Naive thymus-derived CD8-positive, alpha-beta T cell (primary cell): Measurements from ENCODE around the gene E2F4. TPM values are rescaled to one million over a fixed set of nuclear protein-coding genes. Genes with fewer than 3 reads are reported as not detected.

ENCODE experiments used
- ATAC-seq, 2 donors: fragments of 150-1000 bp; cut with Tn5 transposase in 1 of 2; sonication (Bioruptor Pico), chemical (Tn5 transposase) in 1 of 2; 1 replicate in 1 of 2; 2 replicates in 1 of 2; pipeline ENCODE4 v1.10.0; 2021; ENCODE audit warnings: mild to moderate bottlenecking in 2 of 2, moderate library complexity in 2 of 2
- POLR2A ChIA-PET: fragments of 350-600 bp; sonication (Branson Sonifier 250); formaldehyde crosslinking; loops from one replicate; lab custom pipeline; 2021; ENCODE audit warnings: antibody characterized with exemption; lab: Charles Lee
- DNase-seq, 10 donors: peaks; one replicate each; pipeline versions ENCODE4 v3.0.0 to v3.0.0-alpha.2; 2020 to 2022
- H3K27ac Mint-ChIP-seq, 10 donors: one replicate each; pipeline ENCODE4 v1.8.0; 2020 to 2022; ENCODE audit warnings: mild to moderate bottlenecking in 10 of 10, mixed read lengths in 10 of 10, moderate library complexity in 4 of 10, inconsistent platforms in 1 of 10
- H3K27me3 Mint-ChIP-seq, 5 donors: one replicate each; pipeline ENCODE4 v1.8.0; 2021 to 2022; ENCODE audit warnings: mixed read lengths in 5 of 5
- H3K36me3 Mint-ChIP-seq, 3 donors: one replicate each; pipeline ENCODE4 v1.8.0; 2020 to 2022; ENCODE audit warnings: mixed read lengths in 3 of 3, mild to moderate bottlenecking in 2 of 3, inconsistent platforms in 1 of 3
- H3K4me1 Mint-ChIP-seq, 4 donors: one replicate each; pipeline ENCODE4 v1.8.0; 2021 to 2022; ENCODE audit warnings: mixed read lengths in 4 of 4
- H3K4me3 Mint-ChIP-seq, 10 donors: one replicate each; pipeline ENCODE4 v1.8.0; 2020 to 2022; ENCODE audit warnings: mild to moderate bottlenecking in 10 of 10, mixed read lengths in 10 of 10, moderate library complexity in 6 of 10, inconsistent platforms in 1 of 10
- H3K9me3 Mint-ChIP-seq, 9 donors: one replicate each; pipeline ENCODE4 v1.8.0; 2020 to 2022; ENCODE audit warnings: mixed read lengths in 9 of 9, mild to moderate bottlenecking in 3 of 9, inconsistent platforms in 1 of 9, moderate library complexity in 1 of 9
- polyA plus RNA-seq, 3 donors: library from polyadenylated mRNA; unstranded; fragments of 300-500 nt; fragmentation: Illumina TruSeq; gene quantifications; one replicate each; pipeline ENCODE4 v1.2.3, GENCODE V29; 2021
- total RNA-seq, 8 experiments: library from RNA in 2 of 8; stranded (reverse) in 2 of 8; gene quantifications; one replicate each; pipeline ENCODE4 v1.2.3 and lab custom pipeline; 2021 to 2026

Gene E2F4
- total and polyA plus RNA-seq, 5 experiments from 2014 or later: 40.7 to 87.1 (median 67.8) TPM

DNA sequence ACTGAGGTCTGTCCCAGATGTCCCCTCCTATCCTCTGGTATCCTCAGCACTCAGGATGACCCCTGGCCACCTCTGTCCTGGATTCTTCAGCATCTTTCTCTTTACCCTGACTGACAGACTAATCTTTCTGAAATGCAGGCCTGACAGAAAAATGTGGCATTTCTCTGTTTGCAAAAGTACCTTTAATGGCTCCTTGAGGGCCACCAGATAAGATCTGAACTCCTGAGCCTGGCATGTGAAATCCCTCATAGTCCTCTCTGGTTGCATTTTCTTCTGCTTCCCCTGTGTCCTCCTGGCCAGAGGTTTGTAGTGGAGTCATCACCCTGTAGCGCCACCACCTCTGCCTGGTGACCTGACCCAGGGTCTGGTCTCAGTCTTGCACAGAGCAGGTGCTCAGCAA is 4.9 kb downstream of the E2F4 start:
- peaks cover 18 to 56% (median 39%) of the 10 kb centered on the region in 4 donors for H3K4me1 Mint-ChIP-seq
- peak overlapping the region in 3 of 10 donors; percentile 25 to 56 (median 39) for H3K4me3 Mint-ChIP-seq
- H3K27me3 Mint-ChIP-seq: no peaks in the 10 kb centered on the region
- H3K36me3 Mint-ChIP-seq: peaks cover 0 to 58% (median 8%) of the 10 kb centered on the region in 3 donors
- H3K27ac Mint-ChIP-seq: peak overlapping the region in 5 of 10 donors; percentile 6 to 90 (median 44)
- H3K9me3 Mint-ChIP-seq: no peaks in the 10 kb centered on the region
- no peak for ATAC-seq
- POLR2A ChIA-PET: interaction anchor here (0.8 to 1.6 kb wide), 3 partner anchors 9 to 51 kb away, joined by 3 to 5 read pairs (median 3); partner anchors contain the start of genes FHOD1 and TMEM208
- DNase-seq: no peak

DNA sequence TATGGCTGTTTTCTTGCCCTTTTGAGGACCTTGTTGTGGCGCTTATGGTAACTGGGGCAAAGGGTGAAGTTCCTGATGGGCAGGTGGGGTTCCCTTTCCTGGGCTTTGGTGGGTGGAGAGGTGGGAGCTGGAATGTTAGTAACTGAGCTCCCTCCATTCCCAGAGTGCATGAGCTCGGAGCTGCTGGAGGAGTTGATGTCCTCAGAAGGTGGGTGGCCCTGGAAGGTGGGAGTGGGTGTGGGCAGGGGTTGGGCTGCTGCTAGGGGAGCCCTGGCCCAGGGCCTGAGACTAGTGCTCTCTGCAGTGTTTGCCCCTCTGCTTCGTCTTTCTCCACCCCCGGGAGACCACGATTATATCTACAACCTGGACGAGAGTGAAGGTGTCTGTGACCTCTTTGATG is 5.7 kb downstream of the E2F4 start:
- Mint-ChIP-seq H3K36me3 (peaks cover 0 to 58% (median 8%) of the 10 kb centered on the region in 3 donors), H3K4me3 (no peak overlapping the region), H3K27me3 (no peaks in the 10 kb centered on the region), H3K4me1 (peaks cover 16 to 49% (median 34%) of the 10 kb centered on the region in 4 donors), H3K9me3 (no peaks in the 10 kb centered on the region), H3K27ac (peak overlapping the region in 4 of 10 donors; percentile 13 to 46 (median 29))
- POLR2A ChIA-PET: interaction anchor here (1.3 to 1.6 kb wide), 3 partner anchors 8 to 29 kb away, joined by 3 to 6 read pairs (median 5); partner anchors contain the start of gene TMEM208
- no peak for ATAC-seq
- DNase-seq: no peak

DNA sequence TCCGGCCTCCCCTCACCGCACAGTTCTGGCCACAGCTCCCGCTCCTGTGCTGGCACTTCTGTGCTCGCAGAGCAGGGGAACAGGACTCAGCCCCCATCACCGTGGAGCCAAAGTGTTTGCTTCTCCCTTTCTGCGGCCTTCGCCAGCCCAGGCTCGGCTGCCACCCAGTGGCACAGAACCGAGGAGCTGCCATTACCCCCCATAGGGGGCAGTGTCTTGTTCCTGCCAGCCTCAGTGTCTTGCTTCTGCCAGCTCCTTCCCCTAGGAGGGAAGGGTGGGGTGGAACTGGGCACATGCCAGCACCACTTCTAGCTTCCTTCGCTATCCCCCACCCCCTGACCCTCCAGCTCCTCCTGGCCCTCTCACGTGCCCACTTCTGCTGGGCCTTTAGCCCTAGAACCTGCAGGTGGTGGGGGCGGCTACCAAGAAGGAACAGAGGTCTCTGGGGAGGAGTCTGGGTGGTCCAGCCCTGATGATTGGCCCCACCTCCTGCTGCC is 6.3 kb downstream of the E2F4 start:
- POLR2A ChIA-PET: interaction anchor here (1.3 to 1.6 kb wide), 3 partner anchors 8 to 28 kb away, joined by 3 to 6 read pairs (median 5); partner anchors contain the start of gene TMEM208
- H3K36me3 Mint-ChIP-seq: peaks cover 0 to 58% (median 8%) of the 10 kb centered on the region in 3 donors
- DNase-seq: peak in 1 of 10 donors; percentile 19

DNA sequence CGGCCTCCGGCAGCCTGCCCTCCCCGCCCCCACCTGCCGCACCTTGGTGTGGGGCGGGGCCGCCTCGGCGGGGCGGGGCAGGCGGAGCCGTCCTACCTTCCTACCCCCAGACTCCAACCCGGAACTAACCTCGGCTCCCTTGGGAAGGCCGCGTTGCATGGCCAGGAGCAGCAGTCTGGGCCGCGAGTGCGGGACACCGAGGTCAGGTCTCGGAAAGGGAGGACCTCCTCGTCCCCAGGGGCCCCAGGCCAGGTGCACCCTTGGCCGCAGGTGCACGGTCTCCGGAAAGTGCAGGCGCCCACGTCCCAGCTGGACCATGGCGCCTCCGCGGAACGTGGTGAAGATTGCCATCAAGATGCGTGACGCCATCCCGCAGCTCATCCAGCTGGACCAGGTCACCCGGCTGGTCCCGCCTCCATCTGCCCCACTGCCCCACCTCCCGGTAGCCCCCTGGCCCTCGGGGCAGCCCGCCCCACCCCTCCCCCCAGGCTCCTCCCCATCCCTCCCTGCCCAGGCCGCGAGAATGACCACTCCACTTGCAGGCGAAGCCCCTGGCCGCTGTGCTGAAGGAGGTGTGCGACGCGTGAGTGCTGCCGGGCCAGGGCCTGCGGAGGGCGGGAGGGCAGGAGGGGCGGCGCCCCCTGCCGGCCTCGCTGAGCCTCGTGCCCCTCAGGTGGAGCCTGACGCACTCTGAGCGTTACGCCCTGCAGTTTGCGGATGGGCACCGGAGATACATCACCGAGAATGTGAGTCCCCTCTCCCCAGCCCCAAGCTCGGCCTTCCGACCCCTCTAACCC is 7.3 kb downstream of the E2F4 start, which contains the start of gene ELMO3:
Gene ELMO3 (plus strand): TSS at position 121 of the 797 bp plus-strand sequence. CDS start 196 bp downstream, at position 317.
- Mint-ChIP-seq H3K36me3 (peaks cover 0 to 53% (median 8%) of the 10 kb centered on the region in 3 donors), H3K4me3 (no peak within 1 kb of the TSS), H3K27ac (peak within 1 kb of the TSS in 6 of 10 donors; percentile 15 to 66 (median 46)), H3K27me3 (no peaks in the 10 kb centered on the region), H3K4me1 (peaks cover 9 to 34% (median 19%) of the 10 kb centered on the region in 4 donors), H3K9me3 (no peaks in the 10 kb centered on the region)
- DNase-seq (peak in 1 of 10 donors; percentile 63), ATAC-seq (no peak)
- POLR2A ChIA-PET: no interaction called here

More for the DNA sequence above, 6.3 kb downstream of the E2F4 start:
- Mint-ChIP-seq H3K4me3 (no peak overlapping the region), H3K4me1 (peaks cover 14 to 43% (median 28%) of the 10 kb centered on the region in 4 donors), H3K27me3 (no peaks in the 10 kb centered on the region), H3K9me3 (no peaks in the 10 kb centered on the region), H3K27ac (peak overlapping the region in 5 of 10 donors; percentile 29 to 66 (median 48))
- ATAC-seq: peak; percentile 45 to 52

DNA sequence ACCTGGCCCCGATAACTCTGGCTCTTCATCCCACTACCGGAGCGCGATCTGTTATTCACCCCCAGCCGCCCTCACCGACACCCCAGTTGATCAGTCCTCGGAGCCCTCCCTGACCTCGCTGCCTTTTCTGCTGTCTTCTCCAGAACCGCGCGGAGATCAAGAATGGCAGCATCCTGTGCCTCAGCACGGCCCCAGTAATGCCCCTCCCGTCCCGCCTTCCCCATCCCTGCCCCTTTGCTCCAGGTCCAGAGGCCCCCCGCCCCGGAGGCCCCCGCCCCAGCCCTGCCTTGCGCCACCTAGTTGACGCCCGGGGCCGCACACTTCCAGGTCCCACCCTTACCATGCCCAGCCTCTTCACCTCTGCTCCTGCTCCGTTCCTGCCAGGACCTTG is 7.8 kb downstream of the E2F4 start:
- DNase-seq: peak in 1 of 10 donors; percentile 57
- H3K9me3 Mint-ChIP-seq: no peaks in the 10 kb centered on the region
- no peak overlapping the region for H3K4me3 Mint-ChIP-seq
- no peaks in the 10 kb centered on the region for H3K27me3 Mint-ChIP-seq
- peaks cover 0 to 52% (median 8%) of the 10 kb centered on the region in 3 donors for H3K36me3 Mint-ChIP-seq
- POLR2A ChIA-PET: no interaction called here
- H3K4me1 Mint-ChIP-seq: peaks cover 9 to 28% (median 15%) of the 10 kb centered on the region in 4 donors
- no peak for ATAC-seq
- no peak overlapping the region for H3K27ac Mint-ChIP-seq

DNA sequence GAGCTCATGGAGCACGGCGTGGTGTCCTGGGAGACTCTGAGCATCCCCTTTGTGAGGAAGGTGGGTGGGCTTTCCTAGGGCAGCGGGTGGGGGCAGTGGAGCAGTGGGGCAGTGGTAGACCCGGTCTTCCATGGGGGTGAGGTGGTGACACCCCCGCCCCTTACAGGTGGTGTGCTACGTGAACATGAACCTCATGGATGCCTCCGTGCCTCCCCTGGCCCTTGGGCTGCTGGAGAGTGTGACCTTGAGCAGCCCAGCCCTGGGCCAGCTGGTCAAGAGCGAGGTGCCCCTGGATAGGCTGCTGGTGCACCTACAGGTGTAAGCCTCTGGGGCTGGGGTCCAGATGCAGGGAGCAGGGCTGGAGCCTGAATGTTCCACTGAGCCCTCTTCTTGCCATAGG is 8.5 kb downstream of the E2F4 start:
- H3K4me3 Mint-ChIP-seq: no peak overlapping the region
- POLR2A ChIA-PET: no interaction called here
- H3K36me3 Mint-ChIP-seq: peaks cover 0 to 45% (median 8%) of the 10 kb centered on the region in 3 donors
- ATAC-seq (no peak), DNase-seq (no peak)
- no peaks in the 10 kb centered on the region for H3K27me3 Mint-ChIP-seq
- no peaks in the 10 kb centered on the region for H3K9me3 Mint-ChIP-seq
- peaks cover 9 to 25% (median 12%) of the 10 kb centered on the region in 4 donors for H3K4me1 Mint-ChIP-seq
- H3K27ac Mint-ChIP-seq: peak overlapping the region in 1 of 10 donors; percentile 52

DNA sequence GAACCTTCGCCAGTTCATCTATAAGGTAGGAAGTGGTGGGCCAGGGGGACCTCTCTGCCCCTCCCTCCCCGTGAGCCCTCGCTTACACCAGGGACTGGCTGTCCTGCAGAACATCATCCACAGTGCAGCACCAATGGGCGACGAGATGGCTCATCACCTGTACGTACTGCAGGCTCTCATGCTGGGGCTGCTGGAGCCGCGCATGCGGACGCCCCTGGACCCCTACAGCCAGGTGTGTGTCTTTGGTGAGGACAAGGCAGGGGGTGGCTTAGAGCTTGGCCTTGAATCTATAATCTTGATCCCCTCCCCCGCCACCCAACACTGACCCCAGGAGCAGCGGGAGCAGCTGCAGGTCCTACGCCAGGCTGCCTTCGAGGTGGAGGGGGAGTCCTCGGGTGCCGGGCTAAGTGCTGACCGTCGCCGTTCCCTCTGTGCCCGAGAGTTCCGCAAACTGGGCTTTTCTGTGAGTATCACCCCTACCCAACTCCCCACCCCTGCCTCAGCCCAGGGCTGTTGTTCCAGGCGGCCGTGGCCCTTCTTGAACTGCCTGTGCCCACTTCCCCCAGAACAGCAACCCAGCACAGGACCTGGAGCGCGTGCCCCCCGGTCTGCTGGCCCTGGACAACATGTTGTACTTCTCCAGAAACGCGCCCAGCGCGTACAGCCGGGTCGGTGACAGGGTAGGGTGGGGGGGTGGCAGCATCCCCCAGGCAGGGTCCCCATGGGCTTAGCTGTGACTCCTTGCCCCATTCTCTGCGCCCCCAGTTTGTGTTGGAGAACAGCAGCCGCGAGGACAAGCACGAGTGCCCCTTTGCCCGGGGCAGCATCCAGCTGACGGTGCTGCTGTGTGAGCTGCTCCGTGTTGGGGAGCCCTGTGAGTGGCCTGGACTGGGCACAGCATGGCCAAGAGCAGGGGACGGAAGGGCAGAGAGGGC is 9.7 kb downstream of the E2F4 start:
- DNase-seq (no peak), ATAC-seq (no peak)
- no peak overlapping the region for H3K27ac Mint-ChIP-seq
- peaks cover 2 to 13% (median 4%) of the 10 kb centered on the region in 4 donors for H3K4me1 Mint-ChIP-seq
- POLR2A ChIA-PET: interaction anchor here (0.7 to 1.1 kb wide), 3 partner anchors 10 to 1649 kb away, joined by 3 to 4 read pairs (median 3); partner anchors contain the start of gene TMEM208
- no peak overlapping the region for H3K4me3 Mint-ChIP-seq
- H3K27me3 Mint-ChIP-seq: no peaks in the 10 kb centered on the region
- H3K9me3 Mint-ChIP-seq: no peaks in the 10 kb centered on the region
- peaks cover 0 to 35% (median 3%) of the 10 kb centered on the region in 3 donors for H3K36me3 Mint-ChIP-seq

DNA sequence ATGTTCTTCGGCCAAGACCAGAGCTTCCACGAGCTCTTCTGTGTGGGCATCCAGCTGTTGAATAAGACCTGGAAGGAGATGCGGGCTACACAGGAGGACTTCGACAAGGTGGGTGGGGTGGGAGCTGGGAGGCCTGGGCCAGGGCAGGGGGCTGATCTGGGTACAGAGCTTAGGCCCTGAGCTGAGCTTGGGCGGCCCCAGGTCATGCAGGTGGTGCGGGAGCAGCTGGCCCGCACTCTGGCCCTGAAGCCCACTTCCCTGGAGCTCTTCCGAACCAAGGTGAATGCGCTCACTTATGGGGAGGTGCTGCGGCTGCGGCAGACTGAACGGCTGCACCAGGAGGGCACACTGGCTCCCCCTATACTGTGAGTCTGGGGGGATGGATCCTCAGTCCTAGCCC is 10.5 kb downstream of the E2F4 start:
- Mint-ChIP-seq H3K27me3 (no peaks in the 10 kb centered on the region), H3K4me3 (no peak overlapping the region), H3K4me1 (peaks cover 0 to 8% (median under 1%) of the 10 kb centered on the region in 4 donors), H3K36me3 (peaks cover 0 to 28% (median 0%) of the 10 kb centered on the region in 3 donors), H3K27ac (no peak overlapping the region), H3K9me3 (no peaks in the 10 kb centered on the region)
- POLR2A ChIA-PET: interaction anchor here (0.9 kb wide), 1 partner anchor 24 kb away, joined by 3 read pairs; the partner anchor contains the start of gene TMEM208
- DNase-seq (no peak), ATAC-seq (no peak)

DNA sequence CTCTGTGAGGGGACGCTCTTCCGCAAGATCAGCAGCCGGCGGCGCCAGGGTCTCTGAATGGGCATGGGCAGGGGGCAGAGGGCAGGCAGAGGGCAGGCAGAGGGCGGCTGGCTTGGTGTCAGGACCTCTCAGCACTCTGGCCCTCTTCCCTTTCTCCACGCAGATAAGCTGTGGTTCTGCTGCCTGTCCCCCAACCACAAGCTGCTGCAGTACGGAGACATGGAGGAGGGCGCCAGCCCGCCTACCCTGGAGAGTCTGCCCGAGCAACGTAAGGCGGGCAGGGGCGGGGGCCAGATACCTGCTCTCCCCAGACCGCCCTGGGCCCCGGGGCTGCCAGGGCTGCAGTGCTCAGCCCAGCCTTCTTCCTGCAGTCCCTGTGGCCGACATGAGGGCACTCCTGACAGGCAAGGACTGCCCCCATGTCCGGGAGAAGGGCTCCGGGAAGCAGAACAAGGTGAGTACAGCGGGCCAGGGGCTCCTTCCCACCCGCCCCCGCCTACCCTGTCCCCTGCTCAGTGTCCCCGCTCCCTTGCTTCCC is 11.1 kb downstream of the E2F4 start:
- no peaks in the 10 kb centered on the region for H3K9me3 Mint-ChIP-seq
- H3K4me1 Mint-ChIP-seq: peaks cover 0 to 6% (median under 1%) of the 10 kb centered on the region in 4 donors
- POLR2A ChIA-PET: interaction anchor here (0.9 kb wide), 1 partner anchor 24 kb away, joined by 3 read pairs; the partner anchor contains the start of gene TMEM208
- peak in 1 of 10 donors; percentile 52 for DNase-seq
- H3K4me3 Mint-ChIP-seq: no peak overlapping the region
- H3K27ac Mint-ChIP-seq: no peak overlapping the region
- no peaks in the 10 kb centered on the region for H3K27me3 Mint-ChIP-seq
- H3K36me3 Mint-ChIP-seq: peaks cover 0 to 22% (median 0%) of the 10 kb centered on the region in 3 donors
- no peak for ATAC-seq

DNA sequence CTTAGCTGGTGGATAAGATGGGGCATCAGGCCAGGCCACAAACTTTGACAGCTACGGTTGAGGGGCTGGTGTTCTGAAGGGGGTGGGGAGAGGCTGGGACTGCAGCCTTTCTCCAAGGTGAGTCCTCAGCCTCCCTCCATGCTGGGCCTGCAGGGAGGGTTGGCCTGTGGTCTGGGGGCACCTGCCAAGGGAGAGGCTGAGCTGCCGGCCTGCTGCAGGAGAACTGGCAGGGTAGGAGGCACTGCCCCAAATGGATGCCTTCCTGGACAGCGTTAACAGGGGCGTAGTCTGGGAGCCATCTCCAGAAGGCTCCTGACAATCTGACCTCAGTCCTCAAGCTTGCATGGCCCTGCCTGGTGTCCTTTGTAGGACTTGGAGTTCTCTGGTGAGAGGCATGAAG is 12.1 kb downstream of the E2F4 start:
- Mint-ChIP-seq H3K36me3 (peaks cover 0 to 16% (median 0%) of the 10 kb centered on the region in 3 donors), H3K9me3 (no peaks in the 10 kb centered on the region), H3K4me1 (peaks cover 0 to 2% (median under 1%) of the 10 kb centered on the region in 4 donors), H3K27me3 (no peaks in the 10 kb centered on the region), H3K4me3 (no peak overlapping the region), H3K27ac (peak overlapping the region in 2 of 10 donors; percentile 4 to 31)
- ATAC-seq: no peak
- POLR2A ChIA-PET: interaction anchor here (0.7 kb wide), 1 partner anchor 12 kb away, joined by 3 read pairs; no protein-coding TSS in a partner anchor
- no peak for DNase-seq

DNA sequence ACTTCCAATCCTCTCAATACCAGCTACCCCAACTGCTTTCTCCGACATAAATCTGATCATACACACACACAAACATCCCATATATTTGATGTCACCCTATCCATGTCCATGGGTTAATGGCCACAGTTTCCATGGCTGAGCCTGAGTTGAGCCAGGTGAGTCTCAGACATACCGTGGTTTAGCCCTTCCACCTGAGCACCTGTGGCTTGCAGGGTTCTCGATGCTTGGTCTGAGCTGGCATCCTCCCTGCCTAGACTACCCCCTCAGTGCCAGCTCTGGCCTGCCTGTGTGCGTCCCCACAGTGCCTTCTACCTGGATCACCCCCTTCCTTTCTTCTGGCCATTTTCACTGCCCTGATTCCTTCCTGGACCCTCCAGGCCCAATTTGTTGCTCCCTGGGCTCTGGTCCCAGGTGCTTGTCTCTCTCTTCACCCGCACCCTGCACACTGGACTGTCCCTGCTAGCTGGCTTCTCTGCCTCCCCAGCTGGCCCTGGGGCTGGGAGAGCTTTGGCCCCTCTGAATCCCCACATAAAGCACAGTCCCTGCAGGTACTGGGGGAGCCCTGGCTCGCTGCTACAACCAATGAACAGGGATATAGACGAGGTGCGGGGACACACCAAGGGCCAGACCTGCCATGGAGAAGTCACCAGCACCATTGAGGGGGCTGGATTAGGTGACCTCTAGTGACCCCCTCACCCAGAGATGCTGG is 14.3 kb downstream of the E2F4 start:
- no peak for ATAC-seq
- Mint-ChIP-seq H3K27ac (peak overlapping the region in 5 of 10 donors; percentile 23 to 74 (median 64)), H3K4me3 (peak overlapping the region in 1 of 10 donors; percentile 29), H3K36me3 (peaks cover 0 to 5% (median 0%) of the 10 kb centered on the region in 3 donors), H3K9me3 (no peaks in the 10 kb centered on the region), H3K4me1 (peaks cover 0 to 3% (median under 1%) of the 10 kb centered on the region in 4 donors), H3K27me3 (no peaks in the 10 kb centered on the region)
- no peak for DNase-seq
- POLR2A ChIA-PET: interaction anchor here (0.5 to 2.6 kb wide), 3 partner anchors 9 to 101 kb away, joined by 3 to 10 read pairs (median 3); no protein-coding TSS in a partner anchor
